Suppressor macrophage treated with lipopolysaccharide for 4 hours (primary cell): ENCODE results near the gene IGFL2.
"Not testable (repeated sequence)": the region's sequence is repeated elsewhere in the genome, so short reads cannot be mapped to it uniquely, and the experiment has no call there.

Experiments
- DNase-seq: peaks from one replicate; pipeline ENCODE4 v3.0.0-alpha.2; 2020

IGFL2 gene

DNA sequence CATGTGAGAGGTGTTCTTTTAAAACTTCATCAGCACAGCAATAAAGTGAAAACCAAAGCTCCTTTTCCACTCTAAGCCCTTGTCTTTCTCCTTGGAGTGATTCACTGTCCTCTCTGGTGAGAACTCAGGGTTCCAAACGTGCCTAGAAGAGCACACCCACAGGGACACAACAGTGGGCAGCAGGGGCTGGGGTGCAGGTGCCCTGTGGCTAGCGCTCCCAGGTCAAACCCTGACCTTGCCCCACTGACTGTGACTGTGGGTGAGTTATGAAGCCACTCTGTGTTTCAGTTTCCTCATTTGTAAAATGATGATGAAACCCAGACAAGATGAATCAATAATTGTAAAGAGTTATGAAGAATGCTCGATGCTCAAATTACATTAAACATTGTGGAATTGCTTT lies 43.9 kb downstream of the IGFL2 start:
- DNase-seq = peak; percentile 70

GRCh38 chr19:46192626-46192991 lies 44.6 kb downstream of the IGFL2 start:
- peak; percentile 50 for DNase-seq

DNA sequence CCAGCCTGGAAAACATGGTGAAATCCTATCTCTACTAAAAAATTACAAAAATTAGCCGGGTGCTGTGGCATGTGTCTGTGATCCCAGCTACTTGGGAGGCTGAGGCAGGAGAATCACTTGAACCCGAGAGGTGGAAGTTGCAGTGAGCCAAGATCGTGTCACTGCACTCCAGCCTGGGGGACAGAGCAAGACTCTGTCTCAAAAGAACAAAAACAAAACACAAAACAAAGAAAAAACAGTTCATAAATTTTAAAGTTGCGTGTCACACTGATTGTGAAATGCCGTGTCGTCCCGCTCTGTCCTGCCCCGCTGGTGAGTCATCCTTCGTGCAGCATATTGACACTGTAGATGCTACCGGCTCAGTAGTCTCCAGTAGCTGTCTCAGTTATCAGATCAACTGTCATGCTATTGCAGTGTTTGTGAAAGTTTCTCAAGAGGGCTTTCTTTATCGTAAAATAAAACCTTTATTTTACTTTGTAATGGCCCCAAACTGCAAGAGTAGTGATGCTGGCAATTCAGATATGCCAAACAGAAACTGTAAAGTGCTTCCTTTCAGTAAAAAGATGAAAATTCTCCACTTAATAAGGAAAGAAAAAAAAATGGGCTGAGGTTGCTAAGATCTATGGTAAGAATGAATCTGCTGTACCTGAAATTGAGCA lies 45.1 kb downstream of the IGFL2 start:
- peak; percentile 93 for DNase-seq

GRCh38 chr19:46193678-46194077 lies 45.6 kb downstream of the IGFL2 start:
- no peak for DNase-seq

GRCh38 chr19:46195104-46195503 lies 47.1 kb downstream of the IGFL2 start:
- DNase-seq = no peak

DNA sequence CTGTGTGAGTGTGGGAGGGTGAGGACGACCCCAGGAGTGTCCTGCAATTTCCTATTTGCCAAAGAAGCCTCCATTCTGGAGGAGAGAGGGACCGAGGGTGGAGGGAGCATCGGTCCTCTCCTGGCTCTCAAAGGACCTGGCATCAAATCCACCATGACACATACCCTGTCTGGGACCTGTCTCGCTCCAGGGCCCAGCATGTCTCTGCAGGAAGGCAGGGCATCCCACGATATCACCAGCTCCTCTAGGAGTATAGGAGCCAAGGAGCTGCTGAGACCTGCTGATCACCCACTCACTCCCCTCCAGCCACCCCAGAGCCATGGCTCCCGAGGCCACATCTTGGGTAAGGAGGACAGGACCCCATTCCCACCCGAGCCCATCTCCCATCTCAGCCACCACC lies 47.9 kb downstream of the IGFL2 start:
- DNase-seq = not testable (repeated sequence)

- no peak for DNase-seq
Measured at GRCh38 chr19:46196410-46197124, 48.5 kb downstream of the IGFL2 start.

- DNase-seq = no peak
Measured at GRCh38 chr19:46197314-46198070, 49.5 kb downstream of the IGFL2 start.

DNA sequence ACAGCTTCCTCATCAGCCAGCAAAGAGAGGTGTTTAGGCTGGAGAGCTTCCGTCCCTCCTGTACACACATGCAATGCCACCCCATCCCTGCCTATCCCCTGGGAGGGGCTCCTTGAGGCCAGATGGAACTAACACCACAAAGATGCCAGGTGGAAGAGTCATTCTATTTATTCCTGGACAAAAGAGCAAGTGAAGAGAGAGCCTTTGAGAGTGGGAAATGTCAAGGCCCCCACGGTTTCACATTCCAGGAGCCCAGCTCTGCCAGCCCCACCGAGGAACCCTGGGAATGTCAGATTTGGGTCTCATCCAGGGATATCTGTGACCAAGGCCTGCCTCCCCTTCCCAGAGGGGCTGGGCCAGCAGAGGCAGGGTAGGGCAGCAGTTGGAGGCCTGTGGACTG lies 50.7 kb downstream of the IGFL2 start:
- no peak for DNase-seq

GRCh38 chr19:46201454-46202310 lies 53.6 kb downstream of the IGFL2 start:
- DNase-seq = no peak

- DNase-seq = no peak
Measured at GRCh38 chr19:46202426-46202825, 54.4 kb downstream of the IGFL2 start.

DNA sequence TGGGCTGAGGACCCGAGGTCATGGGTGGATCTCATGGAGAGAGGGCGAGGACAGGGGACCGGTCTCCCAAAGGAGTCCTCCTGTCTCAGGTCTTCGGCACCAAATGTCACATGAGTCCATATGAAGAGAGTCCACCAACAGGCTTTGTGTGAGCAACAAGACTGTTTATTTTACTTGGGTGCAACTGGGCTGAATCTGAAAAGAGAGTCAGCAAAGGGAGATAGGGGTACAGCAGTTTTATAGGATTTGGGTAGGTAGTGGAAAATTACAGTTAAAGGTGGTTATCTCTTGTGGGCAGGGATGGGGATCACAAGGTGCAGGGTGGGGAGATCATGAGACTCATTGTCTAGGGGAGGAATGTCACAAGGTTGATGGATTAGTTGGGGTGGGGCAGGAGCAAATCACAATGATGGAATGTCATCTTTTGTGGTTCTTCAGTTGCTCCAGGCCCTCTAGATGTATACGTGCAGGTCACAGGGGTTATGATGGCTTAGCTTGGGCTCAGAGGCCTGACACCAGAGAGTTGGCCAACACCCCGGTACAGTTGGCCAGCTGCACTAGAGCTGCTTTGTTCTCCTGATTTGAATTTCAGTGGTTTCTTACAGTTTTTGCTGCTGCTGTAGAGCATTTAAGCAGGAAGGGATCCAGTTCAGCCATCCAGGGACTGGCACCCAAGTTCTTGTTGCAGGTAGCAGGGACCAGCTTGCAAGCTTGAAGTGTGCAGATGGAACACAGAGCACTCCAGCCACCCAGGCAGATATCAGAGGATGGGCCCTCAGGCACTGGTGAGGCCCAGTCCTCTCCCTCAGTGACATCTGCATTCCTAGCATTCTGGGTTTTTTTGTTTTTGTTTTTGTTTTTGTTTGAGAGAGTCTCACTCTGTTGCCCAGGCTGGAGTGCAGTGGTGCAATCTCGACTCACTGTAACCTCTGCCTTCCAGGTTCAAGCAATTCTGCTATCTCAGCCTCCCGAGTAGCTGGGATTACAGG lies 55.1 kb downstream of the IGFL2 start:
- DNase-seq = no peak

- DNase-seq = no peak
Measured at GRCh38 chr19:46204008-46204407, 56.0 kb downstream of the IGFL2 start.

DNA sequence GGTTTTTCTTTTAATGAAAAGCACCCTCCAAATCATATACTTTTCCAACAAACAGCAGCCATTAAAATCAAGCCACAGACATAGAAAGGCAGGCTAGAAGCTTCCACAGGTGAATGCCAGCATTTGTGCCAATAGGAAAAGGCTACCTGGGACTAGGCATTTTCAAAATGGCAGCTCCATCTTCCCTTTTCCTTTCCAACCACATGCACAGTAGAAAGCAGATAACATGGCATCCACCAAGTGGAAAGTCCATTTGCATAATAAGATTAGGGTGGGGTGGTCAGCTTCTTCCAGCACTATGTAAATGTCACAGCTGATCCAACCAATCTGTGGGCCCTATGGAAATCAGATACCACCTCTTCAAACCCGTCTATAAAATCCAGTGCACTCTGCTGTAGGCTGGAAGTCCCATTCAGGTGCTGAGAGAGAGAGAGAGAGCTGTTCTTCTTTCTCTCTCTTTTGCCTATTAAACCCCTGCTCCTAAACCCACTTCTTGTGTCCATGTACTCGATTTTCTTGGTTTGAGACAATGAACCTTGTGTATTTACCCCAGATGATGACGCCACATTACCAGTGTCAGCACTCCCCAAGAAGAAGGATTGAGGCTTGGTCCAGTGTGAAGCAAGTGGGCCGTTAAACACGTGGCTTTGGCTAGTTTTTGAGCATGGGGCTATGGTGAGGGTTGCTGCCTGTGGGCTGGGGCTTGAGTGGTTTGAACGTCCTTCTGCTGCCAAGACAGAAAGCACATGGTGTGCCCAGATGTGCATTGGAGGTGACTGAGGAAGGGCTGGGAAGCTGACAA lies 57.3 kb downstream of the IGFL2 start:
- DNase-seq = no peak

DNA sequence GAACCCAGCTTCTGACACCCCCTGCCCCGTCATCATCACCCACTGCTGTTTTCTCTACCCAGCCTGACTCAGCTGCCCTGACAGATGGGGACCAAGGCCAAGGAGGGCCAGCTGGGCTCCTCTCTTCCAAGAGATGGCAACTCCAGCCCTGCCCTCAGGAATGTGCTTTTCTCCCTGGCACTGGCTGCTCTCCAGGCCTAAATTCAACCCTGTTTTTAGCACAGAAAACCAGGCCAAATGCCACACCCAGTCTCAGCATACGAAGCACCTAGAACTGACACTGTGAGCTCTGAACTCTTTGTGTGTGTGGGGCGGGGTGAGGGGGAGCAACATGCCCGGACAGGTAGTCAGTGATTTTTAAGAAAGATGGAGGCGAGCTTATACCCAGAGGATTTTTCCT lies 58.1 kb downstream of the IGFL2 start:
- DNase-seq = no peak

GRCh38 chr19:46206682-46207081 lies 58.6 kb downstream of the IGFL2 start:
- peak; percentile 33 for DNase-seq

GRCh38 chr19:46207858-46208257 lies 59.8 kb downstream of the IGFL2 start:
- not testable (repeated sequence) for DNase-seq

DNA sequence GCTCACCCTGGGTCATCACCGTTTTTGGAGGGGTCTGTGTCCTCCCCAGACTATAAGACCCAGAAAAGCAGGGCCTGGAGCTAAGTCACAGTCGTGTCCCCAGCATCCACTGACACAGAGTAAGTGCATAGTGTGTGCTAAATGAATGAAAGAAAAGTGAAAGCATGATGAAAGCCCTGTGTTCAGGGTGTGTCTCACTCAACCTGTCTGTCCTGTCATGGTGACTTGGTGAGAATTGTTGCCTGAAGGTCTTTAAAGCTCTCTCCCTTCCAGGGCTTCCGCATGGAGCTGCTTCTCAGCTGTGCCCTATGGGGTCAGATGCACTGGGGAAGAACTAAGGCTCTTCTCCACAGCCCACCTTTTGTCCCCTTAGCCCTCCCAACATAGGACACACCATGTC lies 61.0 kb downstream of the IGFL2 start:
- no peak for DNase-seq

GRCh38 chr19:46209472-46209871 lies 61.4 kb downstream of the IGFL2 start:
- DNase-seq = no peak

GRCh38 chr19:46210669-46211068 lies 62.6 kb downstream of the IGFL2 start:
- no peak for DNase-seq
